NT2/D1 (cell line): ENCODE data around the gene POM121C.
"Not testable (repeated sequence)": the region's sequence is repeated elsewhere in the genome, so short reads cannot be mapped to it uniquely, and the experiment has no call there.

Experiments
- SUZ12 ChIP-seq: IDR thresholded peaks from 2 replicates; pipeline ENCODE4 v1.6.1; 2011; ENCODE audit not compliant: insufficient read length, insufficient read depth; ENCODE audit errors: extremely low read depth
- YY1 ChIP-seq: IDR thresholded peaks from 2 replicates; pipeline ENCODE4 v1.6.1; 2011; ENCODE audit not compliant: insufficient read length, insufficient read depth
- ZNF274 ChIP-seq: IDR thresholded peaks from 2 replicates; pipeline ENCODE4 v1.6.1; 2011; ENCODE audit warnings: mild to moderate bottlenecking, low read depth, low read length

DNA sequence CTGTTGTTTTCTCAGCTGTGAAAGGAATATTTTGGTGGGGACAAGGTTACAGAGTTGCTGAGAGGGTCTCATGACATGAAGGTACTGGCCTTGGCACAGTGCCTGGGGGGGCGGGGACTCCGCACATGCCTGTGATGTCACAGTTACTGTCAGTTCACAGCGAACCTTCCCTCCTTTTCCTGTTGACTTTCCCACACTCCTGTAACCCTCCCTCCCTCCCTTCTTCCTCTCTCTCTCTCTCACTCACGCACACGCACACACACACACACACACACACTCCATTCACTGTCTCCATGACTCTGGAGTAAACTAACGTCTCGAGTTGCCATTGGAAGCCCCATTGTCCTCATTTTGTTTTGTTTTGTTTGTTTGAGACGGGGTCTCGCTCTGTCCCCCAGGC lies 118.8 kb downstream of the POM121C start:
- TF ChIP-seq YY1, SUZ12, ZNF274: not testable (repeated sequence)
